Loucy (cell line): ENCODE results near the gene CNOT6.

Experiments
- CTCF ChIP-seq: fragments of 200-600 bp; sonication (generic); conservative IDR thresholded peaks from 2 replicates; pipeline ENCODE4 v1.5.1; 2014; ENCODE audit warnings: mild to moderate bottlenecking, antibody characterized with exemption, low read length
- EZH2phosphoT487 ChIP-seq: fragments of 200-600 bp; IDR thresholded peaks from 2 replicates; pipeline ENCODE4 v1.6.1; 2018; ENCODE audit warnings: antibody characterized with exemption, mild to moderate bottlenecking, moderate library complexity, borderline replicate concordance

GRCh38 chr5:180468732-180469585, 25.2 kb upstream of the CNOT6 start:
- no peak for TF ChIP-seq CTCF
- no peak for TF ChIP-seq EZH2phosphoT487
